ENCODE measurements around the gene JMJD7.
A peak's percentile ranks its signal among the peaks of the same experiment; 100 is the strongest.

The JMJD7 gene

DNA sequence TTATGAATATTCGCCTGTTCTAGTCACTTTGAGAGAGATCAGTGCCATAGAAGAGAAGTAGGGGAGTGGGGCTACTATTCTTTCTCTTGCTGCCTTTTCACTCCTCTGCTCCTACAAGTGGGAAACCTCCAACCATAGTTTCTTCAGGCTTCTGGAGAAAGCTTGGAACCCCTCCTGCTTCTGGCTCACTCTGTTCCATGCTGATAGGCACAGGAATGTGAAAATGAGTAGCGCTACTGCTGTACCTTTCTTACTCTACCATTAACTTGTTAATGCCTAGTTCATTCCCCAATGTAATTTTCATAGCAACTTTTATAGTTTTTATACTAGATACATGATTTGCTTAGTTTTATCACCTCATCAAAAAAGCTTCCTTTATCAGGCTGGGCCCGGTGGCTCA is 26.7 kb upstream of the JMJD7 start:
- no peak for DNase-seq

- DNase-seq = no peak
These were observed 25.9 kb upstream of the JMJD7 start for GRCh38 chr15:41801850-41802455.

GRCh38 chr15:41804361-41804760 is 23.5 kb upstream of the JMJD7 start:
- no peak for DNase-seq

DNA sequence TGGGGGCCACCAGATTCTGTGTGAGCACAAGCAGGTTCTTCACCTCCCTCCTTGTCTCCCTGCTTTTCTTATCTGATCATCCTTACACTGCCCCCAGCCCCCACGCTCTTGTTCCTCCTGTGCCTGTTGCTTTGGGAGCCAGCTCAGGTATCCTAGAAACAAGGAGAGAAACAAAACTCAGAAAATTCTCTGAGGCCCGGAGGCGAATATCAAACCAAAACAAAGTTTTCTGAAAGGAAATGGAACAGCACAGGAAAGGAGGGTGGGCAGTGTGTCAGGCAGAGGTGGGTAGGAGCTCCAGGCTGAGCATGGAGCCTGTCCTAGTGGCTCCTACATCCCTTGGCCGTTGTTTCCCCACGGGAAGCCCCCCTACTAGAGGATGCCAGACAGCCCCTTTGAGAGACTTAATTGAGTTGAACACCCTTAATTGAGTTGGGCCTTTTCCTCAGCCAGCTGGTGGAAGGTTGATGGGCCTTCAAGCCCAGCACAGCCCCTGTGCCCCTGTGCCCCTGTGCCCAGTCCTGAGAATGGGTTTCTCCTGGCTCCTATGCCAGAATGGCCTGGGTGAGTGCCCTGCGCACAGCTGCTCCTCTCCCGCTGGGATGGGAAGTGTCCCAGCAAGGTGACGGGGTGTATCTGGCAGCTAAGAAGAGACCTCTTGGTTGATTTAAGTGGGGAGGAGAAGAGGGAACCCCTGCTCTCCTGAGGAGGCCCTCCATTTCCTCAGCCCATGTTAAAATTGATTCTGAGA is 22.8 kb upstream of the JMJD7 start:
- DNase-seq = no peak

DNA sequence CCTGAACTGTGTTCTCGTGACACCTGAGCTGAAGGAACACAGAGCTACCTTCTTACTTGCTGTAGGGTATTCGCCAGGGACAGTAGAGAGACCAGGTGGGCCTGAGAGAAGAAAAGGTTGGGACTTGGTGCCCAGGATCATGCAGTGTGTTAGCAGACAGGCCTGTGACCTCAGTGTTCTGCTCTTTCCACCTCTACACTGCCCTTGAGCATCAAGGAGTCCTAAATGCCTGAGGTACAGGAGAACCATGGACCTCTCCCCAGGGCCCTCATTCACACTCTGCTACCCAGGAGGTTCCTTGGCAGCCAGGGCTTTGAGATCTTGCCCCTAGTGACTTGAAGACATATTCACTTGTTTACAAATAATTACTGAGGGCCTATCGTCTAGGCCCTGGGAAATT is 22.2 kb upstream of the JMJD7 start:
- no peak for DNase-seq

- peak; percentile 39 for DNase-seq
These were observed 21.4 kb upstream of the JMJD7 start for GRCh38 chr15:41806291-41807181.

- no peak for DNase-seq
These were observed 18.8 kb upstream of the JMJD7 start for GRCh38 chr15:41809121-41809520.

DNA sequence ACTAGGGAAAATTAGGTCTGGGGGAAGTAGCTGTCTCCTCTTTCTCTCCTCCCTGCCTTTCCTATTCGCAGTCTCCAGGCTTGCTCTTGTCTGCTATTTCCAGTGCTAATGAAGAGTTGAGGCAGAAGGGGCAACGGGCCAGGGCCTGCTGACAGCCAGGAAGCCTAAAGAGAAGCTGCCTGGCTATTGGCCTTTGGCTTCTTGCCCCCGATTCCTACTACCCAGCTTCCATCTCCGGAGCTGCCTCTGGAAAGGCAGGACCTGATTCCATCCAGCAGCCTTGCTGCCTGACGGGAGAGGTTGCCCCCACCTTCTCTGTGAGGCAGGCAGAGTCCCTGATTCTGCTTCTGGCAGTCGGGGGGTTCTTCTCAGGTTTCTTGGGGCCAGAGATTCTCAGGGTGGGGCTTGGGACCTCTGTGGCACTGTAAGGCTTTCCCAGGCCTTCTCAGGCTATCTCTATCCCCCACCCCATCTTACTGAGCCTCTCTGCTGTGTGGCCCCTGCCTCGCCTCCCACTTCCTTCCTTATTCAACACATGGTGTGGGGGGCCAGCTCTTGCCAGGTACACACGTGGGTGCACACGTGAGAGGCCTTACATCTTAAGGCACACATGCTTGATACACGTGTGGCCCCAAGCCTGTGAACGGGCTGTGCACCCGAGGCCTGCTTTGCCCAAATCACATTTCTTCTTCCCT is 18.2 kb upstream of the JMJD7 start:
- no peak for DNase-seq

DNA sequence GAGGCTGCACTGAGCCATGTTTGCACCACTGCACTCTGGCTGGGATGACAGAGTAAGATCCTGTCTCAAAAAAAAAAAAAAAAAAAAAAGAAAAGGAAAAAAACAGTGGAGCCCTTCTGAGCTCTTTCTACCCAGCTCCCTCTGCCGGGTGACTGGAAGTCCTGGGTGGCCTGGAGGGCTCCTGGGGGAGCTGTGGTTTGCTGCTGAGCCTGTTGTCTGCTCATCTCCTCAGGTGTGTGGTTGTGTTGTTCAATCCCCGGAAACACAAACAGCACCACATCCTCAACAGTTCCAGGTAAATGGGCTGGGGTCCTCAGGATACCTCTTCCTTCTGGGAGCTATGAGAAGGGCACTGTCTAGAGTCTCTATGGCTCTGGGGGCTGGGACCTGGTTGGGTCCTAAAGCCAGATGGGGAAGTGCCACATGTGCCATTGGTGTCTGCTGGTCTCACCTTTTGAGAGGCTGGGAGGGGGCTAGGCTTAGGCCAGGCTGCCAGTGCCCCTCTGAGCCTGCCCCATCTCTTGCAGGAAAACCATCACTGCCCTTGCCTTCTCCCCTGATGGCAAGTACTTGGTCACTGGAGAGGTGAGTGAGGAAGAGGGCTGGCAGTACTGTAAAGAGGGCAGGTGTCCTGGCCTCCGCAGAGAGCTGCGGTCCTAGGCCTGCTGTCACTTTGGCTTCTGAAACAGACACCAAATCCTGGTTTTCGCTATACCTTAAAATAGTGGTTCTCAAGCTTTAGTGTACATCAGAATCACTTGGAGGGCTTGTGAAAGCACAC is 17.1 kb upstream of the JMJD7 start:
- no peak for DNase-seq

DNA sequence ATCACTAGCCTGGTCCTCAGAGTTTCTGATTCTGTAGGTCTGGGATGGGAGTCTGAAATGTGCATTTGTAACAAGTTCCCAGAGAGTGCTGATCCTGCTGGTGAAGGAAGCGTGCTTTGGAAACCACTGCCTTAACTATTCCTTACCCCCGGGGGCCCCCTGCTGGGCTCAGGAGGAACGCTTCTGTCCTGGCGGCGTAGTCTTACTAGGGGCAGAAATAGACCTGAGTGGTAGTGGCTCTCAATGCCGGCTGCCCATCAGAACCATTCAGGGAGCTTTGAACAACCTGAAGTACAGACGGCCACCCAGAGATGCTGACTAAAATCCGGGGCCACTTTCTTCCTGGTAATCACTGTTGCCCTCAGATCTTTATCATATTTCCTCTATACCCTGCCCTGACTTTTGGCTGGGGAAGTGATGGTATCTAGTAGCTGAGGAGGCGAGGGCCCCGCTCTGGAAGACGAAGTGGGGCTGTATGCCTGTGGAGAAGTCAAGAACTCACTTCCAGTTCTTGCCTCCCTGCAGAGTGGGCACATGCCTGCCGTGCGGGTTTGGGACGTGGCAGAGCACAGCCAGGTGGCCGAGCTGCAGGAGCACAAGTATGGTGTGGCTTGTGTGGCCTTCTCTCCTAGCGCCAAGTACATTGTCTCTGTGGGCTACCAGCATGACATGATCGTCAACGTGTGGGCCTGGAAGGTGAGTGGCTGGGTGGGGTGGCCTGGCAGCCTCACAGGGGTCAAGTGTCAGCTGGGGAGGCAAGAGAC is 16.3 kb upstream of the JMJD7 start:
- peak; percentile 2 for DNase-seq

GRCh38 chr15:41812820-41813375 is 15.0 kb upstream of the JMJD7 start:
- no peak for DNase-seq

DNA sequence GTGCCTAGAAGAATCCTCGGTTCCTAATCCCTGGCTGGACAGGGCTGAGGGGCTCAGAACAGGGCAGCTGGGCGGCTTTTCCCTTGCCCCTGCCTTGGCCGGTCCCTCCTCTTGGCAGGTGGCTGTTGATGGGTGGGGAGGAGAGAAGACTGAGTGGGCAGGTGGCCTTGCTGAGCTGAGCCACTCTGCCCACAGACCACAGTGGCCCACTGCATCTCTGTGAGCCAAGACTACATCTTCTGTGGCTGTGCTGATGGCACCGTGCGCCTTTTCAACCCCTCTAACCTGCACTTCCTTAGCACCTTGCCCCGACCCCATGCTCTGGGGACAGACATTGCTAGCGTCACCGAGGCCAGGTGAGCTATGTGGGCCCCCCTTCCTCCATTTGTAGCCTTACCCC is 14.5 kb upstream of the JMJD7 start:
- no peak for DNase-seq

DNA sequence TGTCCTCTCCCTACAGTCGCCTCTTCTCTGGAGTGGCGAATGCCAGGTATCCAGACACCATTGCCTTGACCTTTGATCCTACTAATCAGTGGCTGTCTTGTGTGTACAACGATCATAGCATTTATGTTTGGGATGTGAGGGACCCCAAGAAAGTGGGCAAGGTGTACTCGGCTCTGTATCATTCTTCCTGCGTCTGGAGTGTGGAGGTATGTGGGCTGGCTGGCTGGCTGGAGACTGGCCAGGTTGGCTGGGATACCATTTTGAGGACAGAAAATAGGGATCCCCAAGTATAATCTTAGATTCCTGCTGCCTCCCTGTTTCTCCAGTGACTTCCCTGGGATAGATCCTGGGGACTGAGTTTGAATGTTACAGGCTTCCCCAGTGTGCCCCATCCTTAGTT is 13.4 kb upstream of the JMJD7 start:
- DNase-seq = no peak

DNA sequence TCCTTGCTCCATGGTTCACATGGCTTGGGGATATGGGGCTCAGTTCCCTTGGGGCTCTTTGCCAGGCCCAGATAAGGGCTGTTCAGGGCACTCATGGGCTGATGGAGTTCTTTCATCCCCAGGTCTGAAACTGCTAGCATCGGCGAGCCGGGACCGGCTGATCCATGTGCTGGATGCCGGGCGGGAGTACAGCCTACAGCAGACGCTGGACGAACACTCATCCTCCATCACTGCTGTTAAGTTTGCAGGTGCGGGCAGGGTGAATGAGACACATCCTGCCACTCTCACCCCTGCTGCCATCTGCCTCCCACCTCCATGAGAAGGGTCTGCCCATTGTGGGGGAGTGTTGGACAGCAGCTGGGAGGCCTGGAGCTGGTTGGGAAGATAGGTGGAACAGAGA is 11.1 kb upstream of the JMJD7 start:
- DNase-seq = no peak

- DNase-seq = no peak
These were observed 10.6 kb upstream of the JMJD7 start for GRCh38 chr15:41817327-41817726.

GRCh38 chr15:41817781-41818180 is 10.1 kb upstream of the JMJD7 start:
- DNase-seq = no peak

GRCh38 chr15:41819455-41820050 is 8.3 kb upstream of the JMJD7 start:
- no peak for DNase-seq

DNA sequence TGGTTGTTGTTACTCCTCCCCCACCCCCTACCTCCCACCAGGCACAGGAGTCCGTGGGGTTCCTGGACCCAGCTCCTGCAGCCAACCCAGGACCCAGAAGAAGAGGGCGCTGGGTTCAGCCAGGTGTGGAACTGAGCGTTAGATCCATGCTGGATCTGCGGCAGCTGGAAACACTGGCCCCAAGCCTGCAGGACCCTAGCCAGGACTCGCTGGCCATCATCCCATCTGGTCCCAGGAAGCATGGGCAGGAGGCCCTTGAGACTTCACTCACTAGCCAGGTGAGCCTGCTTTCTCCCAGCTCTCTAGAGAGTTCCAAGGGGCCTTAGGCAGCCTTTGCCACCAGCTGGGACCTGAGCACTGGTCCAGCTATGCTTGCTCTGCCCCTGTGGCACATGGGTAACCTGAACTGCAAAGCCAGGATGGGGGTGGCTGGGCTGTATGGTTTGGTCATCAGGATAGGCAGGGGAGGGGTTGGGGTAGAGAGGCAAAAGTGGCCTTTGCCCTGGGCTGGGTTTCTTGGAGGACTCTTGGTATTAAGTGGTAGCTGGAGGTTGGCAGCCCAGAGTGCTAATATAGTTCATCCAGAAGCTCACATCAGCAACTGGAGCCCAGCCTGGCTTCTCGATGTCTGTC is 7.0 kb upstream of the JMJD7 start:
- no peak for DNase-seq

- DNase-seq = no peak
These were observed 6.1 kb upstream of the JMJD7 start for GRCh38 chr15:41821831-41822230.

DNA sequence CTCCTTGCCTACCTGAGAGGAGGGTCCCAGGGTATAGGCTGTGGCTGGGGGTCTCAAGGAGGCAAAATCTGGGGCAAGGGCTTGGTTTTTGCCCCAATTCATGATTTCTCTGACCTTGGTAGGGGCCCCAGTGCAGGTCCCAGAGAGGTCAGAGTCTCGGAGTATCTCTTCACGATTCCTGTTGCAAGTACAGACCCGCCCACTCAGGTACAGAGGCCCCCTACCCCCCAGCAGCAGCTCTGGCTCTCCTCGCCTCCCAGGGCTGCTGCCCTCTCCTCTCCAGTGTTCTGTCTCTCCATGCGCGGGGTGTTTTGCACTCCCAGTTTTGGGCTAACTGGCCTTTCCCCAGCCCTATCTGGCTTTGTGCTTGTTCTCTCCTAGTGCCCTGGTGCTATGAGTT is 5.4 kb upstream of the JMJD7 start:
- no peak for DNase-seq

Measured in DMS79 treated with DMSO at 0.1 percent for 48 hours (cell line).